Adipocyte (in vitro differentiated cells): ENCODE data around the gene TMEM132D.

Source experiments
- DNase-seq: peaks from one replicate; pipeline ENCODE4 v3.0.0-alpha.2; 2015; ENCODE audit warnings: low read depth
- H3K27me3 ChIP-seq: replicated peaks from 2 replicates; pipeline ENCODE4 v1.7.0; 2013; ENCODE audit warnings: mild to moderate bottlenecking, low read length, moderate library complexity; ENCODE audit not compliant: control insufficient read depth, insufficient read depth
- H3K36me3 ChIP-seq: 2 replicates; pipeline ENCODE4 v1.7.0; 2013; ENCODE audit warnings: low read length, mild to moderate bottlenecking, moderate library complexity; ENCODE audit not compliant: control insufficient read depth, insufficient read depth, severe bottlenecking
- H3K4me1 ChIP-seq: 2 replicates; pipeline ENCODE4 v1.7.0; 2013; ENCODE audit warnings: mild to moderate bottlenecking, low read length, moderate library complexity; ENCODE audit not compliant: control insufficient read depth, insufficient read depth
- H3K4me3 ChIP-seq: 2 replicates; pipeline ENCODE4 v1.7.0; 2013; ENCODE audit warnings: mild to moderate bottlenecking, low read length, moderate library complexity
- H3K9ac ChIP-seq: 2 replicates; pipeline ENCODE4 v1.7.0; 2013; ENCODE audit warnings: mild to moderate bottlenecking, low read length, moderate library complexity
- H3K9me3 ChIP-seq: 2 replicates; pipeline ENCODE4 v1.7.0; 2013; ENCODE audit warnings: mild to moderate bottlenecking, low read length, moderate library complexity; ENCODE audit not compliant: control insufficient read depth

TMEM132D gene

DNA sequence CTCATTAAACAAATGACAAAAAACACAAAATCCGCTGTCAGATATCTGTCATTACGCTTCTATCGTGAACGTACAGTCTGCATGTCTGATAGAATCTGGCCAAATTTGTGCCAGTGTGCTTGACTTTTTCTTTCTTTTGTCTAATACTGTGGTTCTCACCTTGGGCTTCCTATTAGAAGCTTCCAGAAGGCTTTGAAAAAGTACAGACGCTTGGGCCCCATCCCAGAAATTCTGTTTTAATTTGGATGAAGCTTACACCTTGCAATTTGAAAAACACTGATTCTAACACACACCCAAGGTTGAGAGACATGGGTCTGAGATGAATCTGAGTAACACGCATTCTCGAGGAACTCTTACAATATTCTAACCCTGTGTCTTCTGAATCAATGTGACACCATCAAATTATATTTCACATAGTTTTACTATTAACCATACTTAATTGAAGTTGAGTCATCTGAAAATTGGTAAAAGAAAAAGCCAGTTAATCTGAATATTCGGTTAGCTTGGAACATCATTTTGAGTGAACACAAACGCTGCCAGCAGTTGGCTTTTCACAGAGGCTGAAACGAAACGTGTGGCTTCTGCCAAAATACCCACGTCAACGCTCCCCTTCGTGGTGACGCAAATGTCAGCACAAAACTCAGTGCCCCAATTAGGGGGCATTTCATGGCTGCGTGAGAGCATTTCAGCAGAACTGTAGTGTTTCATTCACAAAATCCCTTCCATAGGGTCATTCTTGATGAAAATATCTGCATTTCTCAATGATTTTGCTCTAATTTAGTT, 420.5 kb downstream of the TMEM132D start:
- H3K27me3 ChIP-seq, result no peaks in the 10 kb centered on the region
- H3K9me3 ChIP-seq, result peaks cover 5% of the 10 kb centered on the region
- H3K36me3 ChIP-seq, result no peaks in the 10 kb centered on the region
- H3K9ac ChIP-seq, result no peak overlapping the region
- H3K4me3 ChIP-seq, result no peak overlapping the region
- H3K4me1 ChIP-seq, result no peaks in the 10 kb centered on the region
- DNase-seq, result no peak

DNA sequence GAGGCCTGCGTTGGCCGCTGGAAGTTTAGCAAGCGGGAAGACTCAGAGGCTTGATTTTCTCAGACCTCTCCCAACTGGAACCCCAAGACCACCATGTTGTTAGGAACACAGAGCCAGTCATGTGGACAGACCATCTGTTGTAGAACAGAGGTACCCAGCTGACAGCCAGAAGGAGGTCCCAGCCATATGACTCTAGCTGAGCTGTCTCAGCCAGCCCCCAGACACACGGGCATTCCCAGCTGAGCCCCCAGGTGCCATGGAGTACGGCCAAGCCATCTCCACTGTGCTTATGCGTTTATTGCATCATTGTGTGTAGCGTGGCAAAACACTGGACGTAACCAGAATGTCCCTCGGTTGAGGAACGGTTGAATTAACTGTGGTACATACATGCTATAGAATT, 421.9 kb downstream of the TMEM132D start:
- Histone ChIP-seq H3K4me3 (no peak overlapping the region), H3K36me3 (no peaks in the 10 kb centered on the region), H3K9ac (no peak overlapping the region), H3K4me1 (no peaks in the 10 kb centered on the region), H3K9me3 (peaks cover 5% of the 10 kb centered on the region), H3K27me3 (no peaks in the 10 kb centered on the region)
- no peak for DNase-seq

- no peaks in the 10 kb centered on the region for H3K36me3 ChIP-seq
- no peak overlapping the region for H3K4me3 ChIP-seq
- no peaks in the 10 kb centered on the region for H3K4me1 ChIP-seq
- H3K27me3 ChIP-seq, result no peaks in the 10 kb centered on the region
- H3K9ac ChIP-seq, result no peak overlapping the region
- no peak for DNase-seq
- H3K9me3 ChIP-seq, result no peaks in the 10 kb centered on the region
These were observed 433.6 kb downstream of the TMEM132D start for GRCh38 chr12:129470196-129470595.

GRCh38 chr12:129467726-129468125, 436.1 kb downstream of the TMEM132D start:
- no peaks in the 10 kb centered on the region for H3K27me3 ChIP-seq
- no peaks in the 10 kb centered on the region for H3K9me3 ChIP-seq
- H3K4me3 ChIP-seq, result no peak overlapping the region

DNA sequence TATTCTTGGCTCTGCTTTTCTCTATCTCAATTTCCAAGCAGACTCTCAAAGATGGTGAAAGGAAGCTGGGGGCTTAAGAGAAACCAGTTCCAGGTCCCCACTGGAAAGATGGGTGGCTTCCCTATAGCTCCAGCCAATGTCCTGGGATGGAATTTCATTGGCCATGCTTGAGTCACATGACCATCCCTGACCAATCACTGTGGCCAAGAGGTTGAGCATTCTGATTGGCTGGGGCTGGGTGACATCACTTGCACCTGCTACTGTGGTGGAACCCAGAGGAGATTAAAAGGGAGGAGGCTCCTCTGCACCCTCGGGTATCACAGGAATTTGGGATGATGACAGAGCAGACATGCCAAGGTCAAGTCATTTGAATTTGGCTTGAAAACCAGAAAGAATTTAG, 436.5 kb downstream of the TMEM132D start:
- Histone ChIP-seq H3K4me1 (no peaks in the 10 kb centered on the region), H3K9ac (no peak overlapping the region), H3K9me3 (no peaks in the 10 kb centered on the region), H3K27me3 (no peaks in the 10 kb centered on the region), H3K4me3 (no peak overlapping the region), H3K36me3 (no peaks in the 10 kb centered on the region)
- DNase-seq, result no peak

More at GRCh38 chr12:129467726-129468125, 436.1 kb downstream of the TMEM132D start:
- DNase-seq, result no peak
- H3K36me3 ChIP-seq, result no peaks in the 10 kb centered on the region
- H3K4me1 ChIP-seq, result no peaks in the 10 kb centered on the region
- no peak overlapping the region for H3K9ac ChIP-seq

- DNase-seq, result no peak
- no peaks in the 10 kb centered on the region for H3K27me3 ChIP-seq
- H3K4me1 ChIP-seq, result no peaks in the 10 kb centered on the region
- H3K9ac ChIP-seq, result no peak overlapping the region
- H3K9me3 ChIP-seq, result no peaks in the 10 kb centered on the region
- no peaks in the 10 kb centered on the region for H3K36me3 ChIP-seq
- no peak overlapping the region for H3K4me3 ChIP-seq
These were observed 437.3 kb downstream of the TMEM132D start for GRCh38 chr12:129466499-129466898.

DNA sequence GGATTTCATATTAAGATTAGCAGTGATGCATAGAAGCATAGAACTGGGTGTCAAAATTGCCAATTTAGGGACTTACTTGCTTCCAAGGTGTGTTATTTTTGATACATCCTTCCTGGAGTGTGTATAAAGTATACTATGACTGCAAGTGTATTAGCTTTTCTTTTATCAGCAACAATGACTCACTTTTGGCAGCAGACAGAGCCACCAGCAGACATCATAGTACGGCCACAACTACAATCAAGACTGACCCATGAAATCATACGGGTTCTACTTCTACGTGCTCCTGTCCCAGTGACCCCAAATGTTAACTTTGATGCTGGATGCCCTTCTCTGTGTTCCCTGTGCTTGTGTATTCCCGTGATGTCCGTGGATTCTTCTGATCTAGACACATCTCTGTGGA, 443.9 kb downstream of the TMEM132D start:
- DNase-seq, result peak; percentile 4
- no peaks in the 10 kb centered on the region for H3K27me3 ChIP-seq
- peaks cover 4% of the 10 kb centered on the region for H3K9me3 ChIP-seq

DNA sequence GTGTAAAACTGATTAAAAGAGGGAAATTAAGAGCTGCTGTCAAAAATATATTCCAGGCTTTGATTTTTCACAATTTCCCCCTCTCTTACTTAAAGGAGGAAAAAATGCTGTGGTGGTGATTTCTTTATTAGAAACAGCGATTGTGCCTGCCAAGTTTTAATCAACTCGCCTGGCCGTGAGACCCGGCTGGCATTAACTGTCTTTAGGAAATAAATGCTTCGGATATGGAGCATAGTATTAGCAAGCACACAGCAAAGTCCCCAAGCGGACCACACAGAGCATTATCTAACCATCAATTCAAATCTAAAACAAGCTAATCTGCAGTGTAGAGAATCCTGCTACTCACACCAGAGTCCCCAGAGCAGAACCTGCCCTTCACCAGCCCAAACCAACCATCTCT, 457.1 kb downstream of the TMEM132D start:
- Histone ChIP-seq H3K4me3 (no peak overlapping the region), H3K9me3 (no peaks in the 10 kb centered on the region)
- DNase-seq, result no peak

More for the DNA sequence above, 443.9 kb downstream of the TMEM132D start:
- Histone ChIP-seq H3K4me3 (no peak overlapping the region), H3K9ac (no peak overlapping the region), H3K4me1 (no peaks in the 10 kb centered on the region), H3K36me3 (no peaks in the 10 kb centered on the region)

GRCh38 chr12:129440278-129440677, 463.5 kb downstream of the TMEM132D start:
- H3K9me3 ChIP-seq, result no peaks in the 10 kb centered on the region
- no peaks in the 10 kb centered on the region for H3K4me1 ChIP-seq
- no peak for DNase-seq
- no peak overlapping the region for H3K9ac ChIP-seq
- no peaks in the 10 kb centered on the region for H3K36me3 ChIP-seq
- H3K27me3 ChIP-seq, result no peaks in the 10 kb centered on the region
- H3K4me3 ChIP-seq, result no peak overlapping the region

More for the DNA sequence above, 457.1 kb downstream of the TMEM132D start:
- no peak overlapping the region for H3K9ac ChIP-seq
- H3K4me1 ChIP-seq, result no peaks in the 10 kb centered on the region
- no peaks in the 10 kb centered on the region for H3K27me3 ChIP-seq
- no peaks in the 10 kb centered on the region for H3K36me3 ChIP-seq

DNA sequence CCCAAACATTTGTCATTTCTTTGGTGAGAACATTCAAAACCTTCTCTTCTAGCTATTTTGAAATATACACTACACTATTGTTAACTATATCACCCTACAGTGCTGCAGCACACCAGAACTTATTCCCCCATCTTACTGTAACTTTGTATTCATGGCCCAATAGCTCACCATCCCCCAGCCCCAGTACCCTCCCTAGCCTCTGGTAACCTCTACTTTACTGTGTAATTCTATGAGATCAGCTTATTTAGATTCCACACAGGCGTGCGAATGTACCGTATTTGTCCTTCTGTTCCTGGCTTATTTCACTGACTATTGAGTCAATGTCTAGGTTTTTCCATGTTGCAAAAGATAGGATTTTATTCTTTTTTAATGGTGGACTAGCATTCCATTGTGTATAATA, 469.0 kb downstream of the TMEM132D start:
- Histone ChIP-seq H3K9ac (no peak overlapping the region), H3K4me3 (no peak overlapping the region), H3K4me1 (no peaks in the 10 kb centered on the region), H3K27me3 (no peaks in the 10 kb centered on the region), H3K9me3 (no peaks in the 10 kb centered on the region), H3K36me3 (no peaks in the 10 kb centered on the region)
- no peak for DNase-seq

- Histone ChIP-seq H3K9ac (no peak overlapping the region), H3K36me3 (no peaks in the 10 kb centered on the region), H3K27me3 (no peaks in the 10 kb centered on the region), H3K9me3 (no peaks in the 10 kb centered on the region), H3K4me1 (no peaks in the 10 kb centered on the region), H3K4me3 (no peak overlapping the region)
- DNase-seq, result peak; percentile 9
These were observed 475.4 kb downstream of the TMEM132D start for GRCh38 chr12:129428240-129428936.
